ENCODE measurements around the gene CRHR1. TPM values are rescaled to one million over a fixed set of nuclear protein-coding genes. Genes with fewer than 3 reads are reported as not detected.

CRHR1 gene
- total RNA-seq, 1 experiment from 2014 or later = 0.48 TPM

DNA sequence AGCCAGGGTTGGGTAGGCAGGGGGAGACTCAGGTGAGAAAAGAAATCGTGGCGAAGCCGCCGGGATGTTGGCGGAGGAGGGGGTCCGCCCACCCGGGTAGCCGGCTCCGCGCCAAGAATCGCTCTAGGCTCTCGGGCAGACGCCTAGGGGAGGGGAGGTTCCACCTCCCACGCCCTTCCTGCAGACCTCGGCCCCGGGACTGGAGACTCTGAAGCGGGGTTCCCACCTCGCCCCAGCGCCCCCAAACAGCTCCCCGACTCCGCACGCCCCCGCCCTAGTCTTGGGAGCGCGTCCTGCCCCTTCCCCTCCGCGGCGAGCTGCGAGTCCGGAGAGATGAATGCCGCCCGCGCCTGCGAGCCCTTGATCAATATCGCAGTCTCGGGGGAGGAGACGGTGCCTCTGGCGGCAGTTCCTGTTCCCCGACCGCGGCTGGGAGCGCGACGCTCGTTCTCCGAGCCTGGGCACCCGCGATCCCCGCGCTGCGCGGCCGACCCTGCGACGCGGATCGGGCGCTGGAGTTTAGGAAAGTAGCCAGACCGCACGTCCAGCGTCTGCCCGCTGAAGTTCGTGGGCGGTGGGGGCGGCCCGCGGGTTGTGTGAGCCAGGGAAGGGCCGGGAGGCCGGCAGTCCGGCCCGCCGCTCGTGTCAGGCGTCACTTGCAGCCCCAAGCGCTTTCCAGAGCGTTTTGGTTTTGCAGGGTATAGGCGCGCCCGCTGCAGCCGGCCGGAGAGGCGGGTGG is 790 bp downstream of the CRHR1 start:
- in situ Hi-C loops (cut with HindIII; ENCODE audit: low pct_unique_long_range_greater_than_20kb, low sequenced_read_pairs) = no loop called here
- DNase-seq (ENCODE audit: low read depth, low spot score) = no peak

GRCh38 chr17:45785480-45786193 is 1.5 kb downstream of the CRHR1 start:
- in situ Hi-C loops (cut with HindIII; ENCODE audit: low pct_unique_long_range_greater_than_20kb, low sequenced_read_pairs) = no loop called here

DNA sequence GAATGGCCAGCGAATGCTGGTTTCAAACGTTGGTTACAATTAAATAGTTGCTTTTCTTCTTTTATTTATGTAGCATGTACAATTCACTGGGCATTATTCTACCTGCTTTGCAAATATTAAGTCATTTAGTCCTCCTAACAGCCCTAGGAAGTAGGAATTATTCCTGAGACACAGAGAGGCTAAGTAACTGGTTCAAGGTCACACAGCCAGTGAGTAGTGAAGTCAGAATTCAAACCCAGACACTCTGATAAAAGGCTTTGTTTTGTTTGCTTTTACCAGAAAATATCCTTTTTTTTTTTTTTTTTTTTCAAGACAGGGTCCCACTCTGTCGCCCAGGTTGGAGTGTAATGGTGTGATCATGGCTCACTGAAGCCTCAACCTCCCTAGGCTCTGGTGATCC is 2.2 kb downstream of the CRHR1 start:
- in situ Hi-C loops (cut with HindIII; ENCODE audit: low pct_unique_long_range_greater_than_20kb, low sequenced_read_pairs) = no loop called here
- no peak for DNase-seq (ENCODE audit: low read depth, low spot score)

More at GRCh38 chr17:45785480-45786193, 1.5 kb downstream of the CRHR1 start:
- DNase-seq (ENCODE audit: low read depth, low spot score) = no peak

GRCh38 chr17:45787044-45787443 is 2.9 kb downstream of the CRHR1 start:
- in situ Hi-C loops (cut with HindIII; ENCODE audit: low pct_unique_long_range_greater_than_20kb, low sequenced_read_pairs) = no loop called here

GRCh38 chr17:45787656-45788055 is 3.5 kb downstream of the CRHR1 start:
- in situ Hi-C loops (cut with HindIII; ENCODE audit: low pct_unique_long_range_greater_than_20kb, low sequenced_read_pairs) = no loop called here
- no peak for DNase-seq (ENCODE audit: low read depth, low spot score)

More at GRCh38 chr17:45787044-45787443, 2.9 kb downstream of the CRHR1 start:
- peak; percentile 23 for DNase-seq (ENCODE audit: low read depth, low spot score)

DNA sequence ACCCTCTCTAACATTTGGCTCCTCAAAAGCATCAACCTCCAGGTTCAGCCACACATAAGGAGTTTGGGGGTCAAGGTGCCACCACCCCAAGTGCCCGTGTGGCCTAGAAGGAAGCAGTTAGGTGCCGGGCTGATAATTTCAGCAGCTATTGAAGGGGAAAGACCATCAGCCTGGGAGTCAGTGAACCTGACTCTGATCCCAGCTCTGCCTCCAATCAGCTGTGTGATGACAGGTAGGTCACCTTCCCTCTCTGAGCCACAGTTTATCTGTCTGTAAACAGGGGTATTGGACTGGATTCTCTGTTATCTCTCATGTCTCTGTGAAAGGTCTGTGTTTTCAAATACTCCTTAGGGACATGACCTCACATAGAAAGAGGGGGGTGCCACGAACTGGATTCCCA is 3.9 kb downstream of the CRHR1 start:
- in situ Hi-C loops (cut with HindIII; ENCODE audit: low pct_unique_long_range_greater_than_20kb, low sequenced_read_pairs) = no loop called here
- DNase-seq (ENCODE audit: low read depth, low spot score) = no peak

DNA sequence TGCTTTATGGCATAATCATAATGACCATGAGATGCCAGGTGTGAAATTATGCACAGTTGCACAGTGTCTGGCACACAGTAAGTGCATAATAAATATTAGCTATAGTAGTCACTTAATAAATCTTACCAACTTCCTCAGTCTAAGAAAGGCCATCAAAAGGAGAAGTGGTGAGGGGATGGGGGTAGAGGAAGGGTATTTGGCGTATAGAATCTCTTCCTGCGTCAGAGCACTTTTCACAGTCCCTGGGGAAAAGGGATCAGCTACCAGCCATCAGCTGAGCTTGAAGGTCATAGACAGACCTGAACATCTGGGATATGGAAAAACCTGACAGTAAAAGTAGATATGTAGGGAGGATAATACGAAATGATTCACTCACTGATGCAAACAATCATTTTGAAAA is 5.8 kb downstream of the CRHR1 start:
- in situ Hi-C loops (cut with HindIII; ENCODE audit: low pct_unique_long_range_greater_than_20kb, low sequenced_read_pairs) = no loop called here
- DNase-seq (ENCODE audit: low read depth, low spot score) = no peak

DNA sequence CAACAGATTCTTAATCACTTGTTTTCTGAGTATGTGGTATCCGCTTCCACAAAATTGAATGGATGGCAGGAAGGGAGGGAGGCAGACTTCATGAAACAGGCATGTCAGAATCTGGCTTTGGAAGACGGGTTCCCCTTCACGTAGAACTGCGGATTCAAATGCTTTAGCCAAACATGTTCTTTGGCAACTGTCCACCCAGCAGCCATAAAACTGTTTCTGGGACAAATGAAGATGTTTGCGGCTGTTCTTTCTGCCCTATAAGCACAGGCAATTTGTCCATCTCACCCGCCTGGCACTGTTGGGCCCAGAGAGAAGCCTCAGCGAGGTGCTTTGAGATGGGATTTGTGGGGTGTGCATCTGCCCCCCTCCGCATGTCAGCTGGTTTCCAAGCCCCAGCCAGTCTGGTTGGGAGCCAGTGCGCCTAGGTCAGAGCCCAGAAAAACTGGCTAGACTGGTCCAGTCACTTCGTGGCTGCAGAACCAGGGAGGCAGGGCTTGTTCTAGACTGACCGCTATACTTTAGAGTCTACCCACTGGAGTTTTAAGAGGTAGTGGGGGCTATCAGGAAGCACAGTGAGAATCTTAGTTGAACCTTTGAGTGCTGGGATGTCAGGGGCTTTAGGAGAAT is 6.3 kb downstream of the CRHR1 start:
- DNase-seq (ENCODE audit: low read depth, low spot score) = no peak
- in situ Hi-C loops (cut with HindIII; ENCODE audit: low pct_unique_long_range_greater_than_20kb, low sequenced_read_pairs) = no loop called here

- in situ Hi-C loops (cut with HindIII; ENCODE audit: low pct_unique_long_range_greater_than_20kb, low sequenced_read_pairs) = no loop called here
- DNase-seq (ENCODE audit: low read depth, low spot score) = no peak
Observed at GRCh38 chr17:45791041-45791582, 7.0 kb downstream of the CRHR1 start.

DNA sequence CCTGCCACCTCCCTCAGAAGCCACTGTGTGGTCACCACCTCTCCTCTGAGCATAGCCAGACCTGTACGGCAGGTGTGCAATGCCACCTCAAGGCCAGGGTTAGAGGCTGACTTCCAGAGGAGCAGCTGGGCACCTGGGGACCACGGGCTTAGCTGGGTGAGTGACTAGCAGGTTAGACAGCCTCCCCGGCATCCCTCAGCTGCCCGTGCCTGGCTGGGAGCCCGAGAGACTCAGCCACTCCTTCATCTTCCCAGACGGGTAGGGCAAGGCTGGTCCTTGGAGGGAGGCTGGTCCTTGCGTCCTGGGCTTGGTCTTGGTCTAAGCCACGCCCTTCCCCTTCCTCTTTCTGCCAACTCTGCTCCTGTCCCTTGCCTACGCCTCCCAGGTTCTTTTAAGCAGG is 7.8 kb downstream of the CRHR1 start:
- in situ Hi-C loops (cut with HindIII; ENCODE audit: low pct_unique_long_range_greater_than_20kb, low sequenced_read_pairs) = no loop called here
- DNase-seq (ENCODE audit: low read depth, low spot score) = no peak

DNA sequence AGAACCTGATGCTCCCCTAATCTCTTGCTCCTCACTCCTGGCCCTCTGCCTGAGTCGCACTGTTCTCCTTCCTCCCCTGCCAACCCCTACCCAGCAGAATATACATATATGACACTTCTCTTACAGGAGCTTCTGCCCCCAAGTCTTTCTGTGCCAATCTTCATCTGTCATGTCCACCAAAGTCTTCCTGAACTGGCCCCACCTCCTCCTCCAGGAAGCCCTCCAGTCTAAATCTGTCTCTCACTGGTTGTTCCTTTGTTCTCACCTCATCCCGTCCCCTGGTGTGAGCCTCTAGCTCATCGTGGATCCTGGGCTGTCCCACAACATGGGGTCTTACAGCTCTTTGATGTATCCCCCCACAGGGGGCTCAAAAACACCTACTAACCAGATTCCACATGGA is 8.3 kb downstream of the CRHR1 start:
- DNase-seq (ENCODE audit: low read depth, low spot score) = no peak
- in situ Hi-C loops (cut with HindIII; ENCODE audit: low pct_unique_long_range_greater_than_20kb, low sequenced_read_pairs) = no loop called here

DNA sequence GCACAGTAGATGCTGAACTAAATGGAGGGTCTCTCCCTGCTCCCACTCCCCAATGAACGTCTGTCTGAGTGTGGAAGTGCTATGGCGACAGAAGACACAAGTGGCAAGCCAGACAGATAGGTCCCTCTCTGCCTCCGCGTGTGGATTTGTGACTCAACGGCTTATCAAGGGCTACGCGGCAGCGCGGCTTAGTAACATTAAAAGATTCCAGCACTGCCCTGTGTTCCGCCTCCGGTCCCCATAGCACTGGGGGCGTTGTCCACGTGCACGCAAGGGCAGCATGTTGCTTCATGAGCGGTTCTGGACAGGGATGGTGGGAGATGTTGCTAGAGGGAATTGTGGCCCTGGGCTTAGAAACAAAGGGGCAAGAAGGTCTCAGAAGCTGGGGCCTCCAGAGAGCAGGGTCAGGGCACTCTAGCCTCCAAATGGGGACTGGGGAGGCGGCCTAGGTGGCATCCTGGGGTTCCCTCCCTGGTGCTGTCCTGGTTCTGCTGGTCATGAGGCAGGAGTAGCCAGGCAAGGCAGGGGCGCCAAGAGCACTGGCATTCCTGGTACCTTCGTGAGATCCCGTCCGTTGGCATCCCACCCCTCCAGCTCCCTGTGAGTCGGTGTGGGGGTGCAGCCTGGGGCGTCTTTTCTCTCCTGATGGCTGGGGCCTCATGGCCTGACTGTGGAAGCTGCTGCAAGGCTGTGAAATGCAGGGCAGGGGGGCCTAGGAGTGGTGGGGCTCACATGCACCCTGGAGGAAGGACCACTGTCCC is 9.1 kb downstream of the CRHR1 start:
- in situ Hi-C loops (cut with HindIII; ENCODE audit: low pct_unique_long_range_greater_than_20kb, low sequenced_read_pairs) = no loop called here
- DNase-seq (ENCODE audit: low read depth, low spot score) = no peak

- in situ Hi-C loops (cut with HindIII; ENCODE audit: low pct_unique_long_range_greater_than_20kb, low sequenced_read_pairs) = no loop called here
Observed at GRCh38 chr17:45793999-45794540, 9.9 kb downstream of the CRHR1 start.

GRCh38 chr17:45794840-45795239 is 10.7 kb downstream of the CRHR1 start:
- in situ Hi-C loops (cut with HindIII; ENCODE audit: low pct_unique_long_range_greater_than_20kb, low sequenced_read_pairs) = no loop called here
- DNase-seq (ENCODE audit: low read depth, low spot score) = peak; percentile 52

More at GRCh38 chr17:45793999-45794540, 9.9 kb downstream of the CRHR1 start:
- no peak for DNase-seq (ENCODE audit: low read depth, low spot score)

DNA sequence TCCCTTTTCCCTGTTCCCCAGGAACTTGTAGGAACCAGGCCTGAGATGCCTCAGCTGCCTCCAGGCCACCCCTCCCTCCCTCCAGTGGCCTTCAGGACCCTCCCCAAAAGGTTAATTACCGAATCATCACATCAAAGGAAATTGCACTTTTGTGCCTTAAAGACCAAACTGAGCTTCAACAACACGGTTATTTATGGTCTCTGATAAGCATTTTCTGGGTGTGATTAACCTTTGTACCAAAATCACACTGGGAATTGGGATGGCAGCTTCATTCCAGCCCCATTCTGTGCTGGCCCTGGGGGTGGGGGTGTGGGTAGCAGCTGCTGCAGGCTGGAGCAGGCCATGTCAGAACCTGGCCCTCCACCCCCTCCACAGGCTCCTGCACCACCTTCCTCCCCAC is 16.7 kb downstream of the CRHR1 start:
- in situ Hi-C loops (cut with HindIII; ENCODE audit: low pct_unique_long_range_greater_than_20kb, low sequenced_read_pairs) = no loop called here
- DNase-seq (ENCODE audit: low read depth, low spot score) = no peak

DNA sequence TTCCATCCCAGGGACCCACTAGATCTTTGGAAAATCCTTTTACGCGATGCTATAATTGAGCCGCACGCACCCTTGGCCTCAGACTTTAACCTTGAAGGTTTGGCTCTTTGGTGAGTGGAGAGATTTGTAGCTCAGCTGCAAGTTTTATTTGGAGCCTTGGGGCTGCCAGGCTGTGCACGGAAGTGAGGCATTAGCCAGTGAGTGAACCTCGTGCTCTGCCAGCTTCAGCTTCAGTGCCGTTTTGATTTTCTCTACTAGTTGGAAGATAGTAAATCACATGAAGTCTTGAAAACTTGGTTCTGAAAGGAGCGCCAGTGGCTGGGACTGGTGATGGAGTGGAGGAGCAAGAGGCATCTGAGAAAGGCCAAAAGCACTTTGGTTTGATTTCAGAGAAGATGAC is 17.3 kb downstream of the CRHR1 start:
- in situ Hi-C loops (cut with HindIII; ENCODE audit: low pct_unique_long_range_greater_than_20kb, low sequenced_read_pairs) = no loop called here
- DNase-seq (ENCODE audit: low read depth, low spot score) = no peak

- in situ Hi-C loops (cut with HindIII; ENCODE audit: low pct_unique_long_range_greater_than_20kb, low sequenced_read_pairs) = no loop called here
- DNase-seq (ENCODE audit: low read depth, low spot score) = no peak
Observed at GRCh38 chr17:45808845-45809244, 24.7 kb downstream of the CRHR1 start.
